Measurements from ENCODE around the gene KCNK1.
"Not testable (repeated sequence)": the region's sequence is repeated elsewhere in the genome, so short reads cannot be mapped to it uniquely, and the experiment has no call there.

- TF ChIP-seq, protein P1, sequence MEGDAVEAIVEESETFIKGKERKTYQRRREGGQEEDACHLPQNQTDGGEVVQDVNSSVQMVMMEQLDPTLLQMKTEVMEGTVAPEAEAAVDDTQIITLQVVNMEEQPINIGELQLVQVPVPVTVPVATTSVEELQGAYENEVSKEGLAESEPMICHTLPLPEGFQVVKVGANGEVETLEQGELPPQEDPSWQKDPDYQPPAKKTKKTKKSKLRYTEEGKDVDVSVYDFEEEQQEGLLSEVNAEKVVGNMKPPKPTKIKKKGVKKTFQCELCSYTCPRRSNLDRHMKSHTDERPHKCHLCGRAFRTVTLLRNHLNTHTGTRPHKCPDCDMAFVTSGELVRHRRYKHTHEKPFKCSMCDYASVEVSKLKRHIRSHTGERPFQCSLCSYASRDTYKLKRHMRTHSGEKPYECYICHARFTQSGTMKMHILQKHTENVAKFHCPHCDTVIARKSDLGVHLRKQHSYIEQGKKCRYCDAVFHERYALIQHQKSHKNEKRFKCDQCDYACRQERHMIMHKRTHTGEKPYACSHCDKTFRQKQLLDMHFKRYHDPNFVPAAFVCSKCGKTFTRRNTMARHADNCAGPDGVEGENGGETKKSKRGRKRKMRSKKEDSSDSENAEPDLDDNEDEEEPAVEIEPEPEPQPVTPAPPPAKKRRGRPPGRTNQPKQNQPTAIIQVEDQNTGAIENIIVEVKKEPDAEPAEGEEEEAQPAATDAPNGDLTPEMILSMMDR (IDR thresholded peaks at IDR 0.05; ENCODE audit: insufficient read depth, low read length), result not testable (repeated sequence)
- TF ChIP-seq POLR2AphosphoS5, GABPA (IDR thresholded peaks at IDR 0.05; ENCODE audit: low read depth): not testable (repeated sequence)
Observed at GRCh38 chr1:233686653-233687052, 72.7 kb downstream of the KCNK1 start.

Measured in HL-60 (cell line).